Nephron progenitor cell (in vitro differentiated cells): ENCODE measurements around the gene IFFO2.

ENCODE experiments used
- DNase-seq: peaks from one replicate; pipeline ENCODE4 v3.0.0; 2021
- H3K27ac Mint-ChIP-seq: 2 replicates; pipeline ENCODE4 v1.8.0; 2021; ENCODE audit warnings: mild to moderate bottlenecking, moderate library complexity, mixed read lengths
- H3K27me3 Mint-ChIP-seq: 2 replicates; pipeline ENCODE4 v1.8.0; 2021; ENCODE audit warnings: mild to moderate bottlenecking, low read depth, mixed read lengths; ENCODE audit not compliant: poor library complexity
- H3K36me3 Mint-ChIP-seq: 2 replicates; pipeline ENCODE4 v1.8.0; 2021; ENCODE audit warnings: low read depth, mixed read lengths
- H3K4me1 Mint-ChIP-seq: 2 replicates; pipeline ENCODE4 v1.8.0; 2021; ENCODE audit warnings: mixed read lengths
- H3K4me3 Mint-ChIP-seq: 2 replicates; pipeline ENCODE4 v1.8.0; 2021; ENCODE audit warnings: mild to moderate bottlenecking, moderate library complexity, mixed read lengths
- H3K9me3 Mint-ChIP-seq: 2 replicates; pipeline ENCODE4 v1.8.0; 2021; ENCODE audit warnings: mild to moderate bottlenecking, moderate library complexity, mixed read lengths
- CTCF ChIP-seq: fragments of 200-600 bp; sonication (generic); IDR thresholded peaks from 2 replicates; pipeline ENCODE4 v1.5.0; 2021; ENCODE audit warnings: antibody characterized with exemption

IFFO2 gene

DNA sequence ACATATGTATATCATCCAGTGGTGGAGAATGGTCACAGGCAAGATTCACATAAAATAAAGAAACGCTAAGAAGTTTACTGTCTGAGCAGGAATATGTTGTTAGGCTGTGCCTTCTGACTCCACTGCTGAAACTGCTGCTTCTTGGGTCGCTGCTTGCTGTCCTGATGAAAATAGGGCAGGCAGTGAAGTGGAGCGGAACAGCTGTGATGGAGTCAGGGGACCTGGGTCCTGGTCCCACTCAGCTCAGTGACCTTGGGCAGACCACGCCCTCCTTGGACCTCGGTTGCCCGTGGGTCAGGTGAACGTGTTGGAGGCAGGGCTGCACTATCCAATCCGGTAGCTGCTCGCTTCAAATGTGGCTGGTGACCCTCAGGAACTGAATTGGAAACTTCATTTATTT, 33.4 kb upstream of the IFFO2 start:
- H3K27me3 Mint-ChIP-seq, result peaks cover 37% of the 10 kb centered on the region
- peaks cover 16% of the 10 kb centered on the region for H3K4me1 Mint-ChIP-seq
- TF ChIP-seq CTCF, result no peak
- no peaks in the 10 kb centered on the region for H3K9me3 Mint-ChIP-seq
- no peak overlapping the region for H3K27ac Mint-ChIP-seq
- no peak for DNase-seq
- no peak overlapping the region for H3K4me3 Mint-ChIP-seq
- H3K36me3 Mint-ChIP-seq, result no peaks in the 10 kb centered on the region

- no peak for TF ChIP-seq CTCF
- Mint-ChIP-seq H3K36me3 (no peaks in the 10 kb centered on the region), H3K4me3 (no peak overlapping the region), H3K4me1 (peaks cover 16% of the 10 kb centered on the region), H3K9me3 (no peaks in the 10 kb centered on the region), H3K27ac (no peak overlapping the region), H3K27me3 (peaks cover 32% of the 10 kb centered on the region)
- no peak for DNase-seq
Observed at GRCh38 chr1:18989176-18989799, 32.8 kb upstream of the IFFO2 start.

DNA sequence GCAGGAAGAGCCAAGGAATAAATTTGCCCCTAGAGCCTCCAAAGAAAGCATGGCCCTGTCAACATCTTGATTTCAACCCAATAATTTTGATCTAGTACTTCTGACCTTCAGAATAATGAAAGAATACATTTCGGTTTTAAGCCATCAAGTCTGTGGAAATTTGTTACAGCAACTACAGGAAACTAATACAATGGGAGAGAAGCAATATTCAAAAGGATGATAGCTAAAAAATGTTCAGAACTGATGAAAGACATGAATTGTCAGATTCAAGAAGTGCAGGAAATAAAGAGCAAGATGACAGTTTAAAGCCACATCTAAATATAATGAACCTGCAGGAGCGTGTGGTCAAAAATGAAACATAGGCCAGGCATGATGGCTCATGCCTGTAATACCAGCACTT, 24.8 kb upstream of the IFFO2 start:
- H3K9me3 Mint-ChIP-seq, result peaks cover 27% of the 10 kb centered on the region
- peaks cover 12% of the 10 kb centered on the region for H3K4me1 Mint-ChIP-seq
- H3K4me3 Mint-ChIP-seq, result no peak overlapping the region
- TF ChIP-seq CTCF, result no peak
- H3K27me3 Mint-ChIP-seq, result peaks cover 47% of the 10 kb centered on the region
- peaks cover 5% of the 10 kb centered on the region for H3K36me3 Mint-ChIP-seq
- no peak overlapping the region for H3K27ac Mint-ChIP-seq
- DNase-seq, result no peak

DNA sequence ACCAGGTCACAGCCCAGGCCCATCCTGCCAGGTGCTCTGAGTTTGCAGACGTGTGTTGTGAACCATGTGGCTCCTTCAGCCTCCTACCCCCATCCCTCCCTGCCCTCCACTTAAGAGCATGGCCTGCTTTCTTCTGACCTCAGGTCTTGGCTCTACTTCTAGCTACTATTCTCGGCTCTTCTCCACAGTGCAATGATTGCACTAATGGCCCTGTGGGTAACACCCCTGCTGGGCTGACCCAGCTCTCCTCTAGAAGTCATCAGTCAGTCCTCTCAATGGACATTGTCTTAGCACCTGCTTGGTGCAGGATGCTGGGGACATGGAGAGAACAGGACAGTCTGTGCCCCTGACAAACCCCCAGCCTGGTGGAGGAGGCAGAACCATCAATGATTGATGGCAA, 22.2 kb upstream of the IFFO2 start:
- Mint-ChIP-seq H3K27ac (no peak overlapping the region), H3K27me3 (peaks cover 36% of the 10 kb centered on the region), H3K9me3 (peaks cover 27% of the 10 kb centered on the region), H3K4me1 (peaks cover 12% of the 10 kb centered on the region), H3K4me3 (no peak overlapping the region), H3K36me3 (peaks cover 5% of the 10 kb centered on the region)
- no peak for DNase-seq
- no peak for TF ChIP-seq CTCF

DNA sequence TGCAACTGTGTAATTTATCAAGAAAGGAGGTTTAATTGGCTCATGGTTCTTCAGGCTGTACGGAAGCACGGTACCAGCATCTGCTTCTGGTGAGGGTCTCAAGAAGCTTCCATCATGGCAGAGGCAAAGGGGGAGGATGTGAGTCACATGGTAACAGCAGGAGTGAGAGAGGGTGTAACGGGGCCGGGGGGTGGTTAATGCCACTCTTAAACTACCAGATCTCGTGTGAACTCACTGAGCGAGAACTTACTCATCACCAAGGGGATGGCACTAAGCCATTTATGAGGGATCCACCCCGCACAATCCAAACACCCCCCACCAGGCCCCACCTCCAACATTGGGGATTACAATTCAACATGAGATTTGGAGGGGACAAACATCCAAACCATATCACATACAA, 21.0 kb upstream of the IFFO2 start:
- no peak for DNase-seq
- TF ChIP-seq CTCF, result no peak
- H3K36me3 Mint-ChIP-seq, result peaks cover 5% of the 10 kb centered on the region
- H3K27ac Mint-ChIP-seq, result no peak overlapping the region
- H3K4me1 Mint-ChIP-seq, result peaks cover 18% of the 10 kb centered on the region
- H3K27me3 Mint-ChIP-seq, result peaks cover 24% of the 10 kb centered on the region
- no peak overlapping the region for H3K4me3 Mint-ChIP-seq
- peaks cover 27% of the 10 kb centered on the region for H3K9me3 Mint-ChIP-seq

DNA sequence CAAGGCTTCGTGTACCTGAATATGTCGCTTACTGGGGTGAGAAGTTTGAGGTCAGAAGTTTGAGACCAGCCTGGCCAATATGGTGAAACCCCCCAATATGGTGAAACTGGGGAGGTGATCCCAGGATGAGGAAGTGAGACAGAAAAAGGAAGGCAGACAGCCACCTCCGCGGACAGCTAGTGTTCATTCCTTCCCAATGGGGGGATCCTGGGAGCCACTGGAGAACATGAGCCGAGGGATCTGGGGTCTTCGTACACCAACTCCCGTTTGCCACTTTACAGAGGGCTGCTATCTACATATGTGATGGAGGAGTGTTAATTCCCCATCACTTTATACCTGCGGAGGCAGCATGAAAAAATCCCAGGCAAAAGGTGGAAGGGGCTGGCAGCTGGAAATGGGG, 19.6 kb upstream of the IFFO2 start:
- H3K9me3 Mint-ChIP-seq, result peaks cover 15% of the 10 kb centered on the region
- peaks cover 18% of the 10 kb centered on the region for H3K4me1 Mint-ChIP-seq
- H3K36me3 Mint-ChIP-seq, result peaks cover 1% of the 10 kb centered on the region

More for the DNA sequence above, 19.6 kb upstream of the IFFO2 start:
- Mint-ChIP-seq H3K4me3 (no peak overlapping the region), H3K27ac (no peak overlapping the region), H3K27me3 (peaks cover 14% of the 10 kb centered on the region)
- TF ChIP-seq CTCF, result no peak
- no peak for DNase-seq
